Fibroblast of villous mesenchyme (primary cell): ENCODE results near the gene IPO4. TPM values are rescaled to one million over a fixed set of nuclear protein-coding genes. Genes with fewer than 3 reads are reported as not detected.

Experiments used
- DNase-seq: peaks from one replicate; pipeline ENCODE4 v3.0.0-alpha.2; 2010; ENCODE audit warnings: low read depth
- H3K4me3 ChIP-seq: 2 replicates; pipeline ENCODE4 v1.5.1; 2011; ENCODE audit warnings: low read depth, mild to moderate bottlenecking, low read length
- CTCF ChIP-seq: IDR thresholded peaks from 2 replicates; pipeline ENCODE4 v1.5.1; 2012; ENCODE audit warnings: low read depth, mild to moderate bottlenecking, low read length; ENCODE audit not compliant: insufficient read depth
- total RNA-seq: library from RNA; depleted of rRNA; stranded (reverse); fragments of >200 nt; gene quantifications from 2 replicates; pipeline ENCODE4 v1.2.3, GENCODE V29; 2012

IPO4 gene
- total RNA-seq, 1 donor: 41.9 TPM

- TF ChIP-seq CTCF: no peak
- no peak for DNase-seq
- peak overlapping the region; percentile 77 for H3K4me3 ChIP-seq
These were observed 25.4 kb upstream of the IPO4 start for GRCh38 chr14:24213866-24214662.

- peak within 1 kb of the TSS; percentile 77 for H3K4me3 ChIP-seq
- TF ChIP-seq CTCF: peak; percentile 26
- DNase-seq: peak; percentile 99
These were observed 24.6 kb upstream of the IPO4 start, which contains the start of gene CHMP4A for GRCh38 chr14:24212924-24213865. TSS of gene CHMP4A (minus strand) at chr14:24213488. CDS start at chr14:24213439, 49 bp downstream.

- no peak overlapping the region for H3K4me3 ChIP-seq
- DNase-seq: no peak
- TF ChIP-seq CTCF: no peak
These were observed 22.7 kb upstream of the IPO4 start for GRCh38 chr14:24211311-24211710.

GRCh38 chr14:24207625-24208024 is 19.0 kb upstream of the IPO4 start:
- no peak overlapping the region for H3K4me3 ChIP-seq
- DNase-seq: no peak
- no peak for TF ChIP-seq CTCF

GRCh38 chr14:24207104-24207551 is 18.5 kb upstream of the IPO4 start:
- no peak for DNase-seq
- no peak for TF ChIP-seq CTCF
- H3K4me3 ChIP-seq: no peak overlapping the region

- no peak overlapping the region for H3K4me3 ChIP-seq
- no peak for TF ChIP-seq CTCF
- DNase-seq: no peak
These were observed 17.9 kb upstream of the IPO4 start for GRCh38 chr14:24206260-24207103.
